Glutamatergic neuron (in vitro differentiated cells): ENCODE data around the gene ADK. TPM values are rescaled to one million over a fixed set of nuclear protein-coding genes. Genes with fewer than 3 reads are reported as not detected.

Source experiments
- DNase-seq: peaks from one replicate; pipeline ENCODE4 v3.0.0; 2022
- H3K27ac Mint-ChIP-seq: one replicate; pipeline ENCODE4 v1.8.0; 2020; ENCODE audit warnings: mild to moderate bottlenecking, mixed read lengths, inconsistent platforms; ENCODE audit not compliant: unreplicated experiment
- H3K27me3 Mint-ChIP-seq: one replicate; pipeline ENCODE4 v1.8.0; 2020; ENCODE audit warnings: mild to moderate bottlenecking, moderate library complexity, mixed read lengths, inconsistent platforms; ENCODE audit not compliant: unreplicated experiment
- H3K36me3 Mint-ChIP-seq: one replicate; pipeline ENCODE4 v1.8.0; 2020; ENCODE audit warnings: mild to moderate bottlenecking, mixed read lengths, inconsistent platforms; ENCODE audit not compliant: unreplicated experiment
- H3K4me1 Mint-ChIP-seq: one replicate; pipeline ENCODE4 v1.8.0; 2020; ENCODE audit warnings: mild to moderate bottlenecking, low read depth, mixed read lengths, inconsistent platforms; ENCODE audit not compliant: unreplicated experiment
- H3K4me3 Mint-ChIP-seq: one replicate; pipeline ENCODE4 v1.8.0; 2020; ENCODE audit warnings: mild to moderate bottlenecking, mixed read lengths, inconsistent platforms; ENCODE audit not compliant: unreplicated experiment
- H3K9me3 Mint-ChIP-seq: one replicate; pipeline ENCODE4 v1.8.0; 2020; ENCODE audit warnings: mild to moderate bottlenecking, moderate library complexity, mixed read lengths, inconsistent platforms; ENCODE audit not compliant: unreplicated experiment
- total RNA-seq: library from RNA; stranded (reverse); fragmentation: NEBNext Ultra II Directional; extraction: Animal tissue kit (Norgen Biotek cat#: 25700); gene quantifications from one replicate; pipeline ENCODE4 v1.2.1, GENCODE V29; 2021; ENCODE audit not compliant: unreplicated experiment
- TF ChIP-seq, protein P1 (sequence below): fragments of 200-600 bp; sonication (generic); IDR thresholded peaks from one replicate; pipeline ENCODE4 v1.5.0; 2021; ENCODE audit not compliant: partially characterized antibody, unreplicated experiment

The ADK gene
- total RNA-seq, 1 donor from 2014 or later, result 16.4 TPM

DNA sequence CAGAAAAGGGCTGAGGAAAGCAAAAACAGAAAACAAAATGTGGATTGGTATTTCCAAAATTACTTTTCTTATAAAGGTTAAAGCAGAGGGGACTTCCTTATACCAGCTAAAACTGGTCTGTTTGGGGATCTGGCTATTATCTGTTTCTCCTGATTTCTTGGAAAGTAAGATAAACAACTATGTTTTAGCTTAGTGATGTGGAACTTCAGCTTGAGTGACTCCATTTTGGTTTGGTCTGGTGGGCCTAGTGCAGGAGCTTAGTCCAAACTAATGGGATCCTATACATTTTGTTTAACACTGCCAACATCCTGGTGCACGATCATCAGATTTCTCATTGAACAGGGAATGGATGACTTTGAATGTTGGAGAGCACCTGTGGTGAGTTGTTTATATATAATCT, 283.5 kb downstream of the ADK start:
- Mint-ChIP-seq H3K36me3 (no peaks in the 10 kb centered on the region), H3K4me3 (no peak overlapping the region), H3K27me3 (no peaks in the 10 kb centered on the region), H3K27ac (no peak overlapping the region), H3K9me3 (no peaks in the 10 kb centered on the region), H3K4me1 (peaks cover 4% of the 10 kb centered on the region)
- DNase-seq, result no peak
- TF ChIP-seq, protein P1, sequence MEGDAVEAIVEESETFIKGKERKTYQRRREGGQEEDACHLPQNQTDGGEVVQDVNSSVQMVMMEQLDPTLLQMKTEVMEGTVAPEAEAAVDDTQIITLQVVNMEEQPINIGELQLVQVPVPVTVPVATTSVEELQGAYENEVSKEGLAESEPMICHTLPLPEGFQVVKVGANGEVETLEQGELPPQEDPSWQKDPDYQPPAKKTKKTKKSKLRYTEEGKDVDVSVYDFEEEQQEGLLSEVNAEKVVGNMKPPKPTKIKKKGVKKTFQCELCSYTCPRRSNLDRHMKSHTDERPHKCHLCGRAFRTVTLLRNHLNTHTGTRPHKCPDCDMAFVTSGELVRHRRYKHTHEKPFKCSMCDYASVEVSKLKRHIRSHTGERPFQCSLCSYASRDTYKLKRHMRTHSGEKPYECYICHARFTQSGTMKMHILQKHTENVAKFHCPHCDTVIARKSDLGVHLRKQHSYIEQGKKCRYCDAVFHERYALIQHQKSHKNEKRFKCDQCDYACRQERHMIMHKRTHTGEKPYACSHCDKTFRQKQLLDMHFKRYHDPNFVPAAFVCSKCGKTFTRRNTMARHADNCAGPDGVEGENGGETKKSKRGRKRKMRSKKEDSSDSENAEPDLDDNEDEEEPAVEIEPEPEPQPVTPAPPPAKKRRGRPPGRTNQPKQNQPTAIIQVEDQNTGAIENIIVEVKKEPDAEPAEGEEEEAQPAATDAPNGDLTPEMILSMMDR, result no peak

DNA sequence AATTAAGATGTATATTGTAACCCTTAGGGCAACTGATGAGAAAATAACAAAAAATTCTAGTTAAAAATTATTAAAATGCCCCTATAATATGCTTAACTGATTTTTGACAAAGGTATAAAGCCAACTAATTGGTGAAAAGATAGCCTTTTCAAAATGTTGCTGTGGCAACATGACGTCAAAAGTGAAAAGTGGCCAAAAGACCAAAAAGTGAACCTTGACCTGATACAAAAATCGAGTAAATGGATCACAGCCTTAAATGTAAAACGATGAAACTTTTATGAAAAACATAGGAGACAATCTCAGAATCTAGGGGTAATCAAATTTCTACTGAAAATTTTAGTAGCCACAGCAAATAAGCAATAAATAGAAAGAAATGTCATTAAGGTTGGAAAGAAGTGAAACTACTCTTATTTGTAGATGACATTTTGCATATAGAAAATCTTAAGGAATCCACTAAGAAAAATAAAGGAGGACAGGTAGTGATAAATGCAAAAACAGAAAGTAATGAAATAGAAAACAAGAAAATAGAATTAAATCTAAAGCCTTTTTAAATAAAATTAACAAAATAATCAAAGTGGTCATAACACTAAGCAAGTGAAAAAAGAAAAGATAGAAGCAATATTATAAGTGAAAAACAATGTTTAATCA, 285.6 kb downstream of the ADK start:
- Mint-ChIP-seq H3K27me3 (no peaks in the 10 kb centered on the region), H3K36me3 (no peaks in the 10 kb centered on the region), H3K4me1 (peaks cover 4% of the 10 kb centered on the region), H3K9me3 (no peaks in the 10 kb centered on the region), H3K4me3 (no peak overlapping the region), H3K27ac (no peak overlapping the region)
- DNase-seq, result no peak
- TF ChIP-seq, protein P1, result no peak

DNA sequence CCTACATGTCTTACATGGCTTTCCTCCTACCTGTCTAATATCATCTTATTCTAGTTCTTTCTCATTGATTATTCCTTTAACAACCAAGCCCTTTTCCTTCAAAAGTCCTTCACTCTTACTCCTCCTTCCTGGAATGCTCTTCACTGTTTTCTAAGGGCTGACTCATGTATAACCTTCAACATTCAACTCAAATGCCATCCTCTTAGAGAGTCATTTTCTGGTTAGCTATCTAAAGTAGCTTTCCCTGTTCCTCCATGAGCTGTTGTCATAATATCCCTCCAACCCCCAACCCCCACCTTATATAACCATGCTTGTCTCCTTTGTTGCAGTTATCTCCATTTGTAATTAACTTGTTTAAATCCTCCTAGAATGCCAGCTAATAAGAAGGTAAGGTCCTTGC, 286.8 kb downstream of the ADK start:
- DNase-seq, result no peak
- Mint-ChIP-seq H3K9me3 (no peaks in the 10 kb centered on the region), H3K36me3 (no peaks in the 10 kb centered on the region), H3K27ac (peak overlapping the region; percentile 10), H3K4me3 (no peak overlapping the region), H3K27me3 (no peaks in the 10 kb centered on the region), H3K4me1 (peaks cover 4% of the 10 kb centered on the region)
- TF ChIP-seq, protein P1, result no peak

DNA sequence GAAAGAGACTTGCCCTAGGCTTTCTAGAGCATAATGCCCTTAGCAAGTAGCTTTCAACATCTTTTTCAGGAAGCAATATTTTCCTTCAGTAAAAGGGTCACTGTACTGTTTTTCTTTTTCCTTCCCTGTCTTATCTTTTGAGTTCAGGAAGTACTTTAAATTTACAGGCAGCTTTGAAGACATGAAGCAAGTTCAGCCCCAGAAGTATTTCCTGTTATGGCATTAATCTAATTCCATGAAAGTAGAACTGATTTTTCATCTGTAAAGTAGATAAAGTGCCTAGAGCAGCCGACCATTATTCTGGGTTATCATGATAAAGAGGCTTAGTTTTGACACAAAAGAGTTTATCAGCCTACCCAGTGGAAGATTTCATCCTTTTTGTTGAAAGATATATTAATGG, 288.2 kb downstream of the ADK start:
- no peak overlapping the region for H3K27ac Mint-ChIP-seq
- H3K4me1 Mint-ChIP-seq, result no peaks in the 10 kb centered on the region
- no peaks in the 10 kb centered on the region for H3K27me3 Mint-ChIP-seq
- TF ChIP-seq, protein P1, result no peak
- no peaks in the 10 kb centered on the region for H3K36me3 Mint-ChIP-seq
- H3K9me3 Mint-ChIP-seq, result no peaks in the 10 kb centered on the region
- DNase-seq, result no peak
- no peak overlapping the region for H3K4me3 Mint-ChIP-seq

DNA sequence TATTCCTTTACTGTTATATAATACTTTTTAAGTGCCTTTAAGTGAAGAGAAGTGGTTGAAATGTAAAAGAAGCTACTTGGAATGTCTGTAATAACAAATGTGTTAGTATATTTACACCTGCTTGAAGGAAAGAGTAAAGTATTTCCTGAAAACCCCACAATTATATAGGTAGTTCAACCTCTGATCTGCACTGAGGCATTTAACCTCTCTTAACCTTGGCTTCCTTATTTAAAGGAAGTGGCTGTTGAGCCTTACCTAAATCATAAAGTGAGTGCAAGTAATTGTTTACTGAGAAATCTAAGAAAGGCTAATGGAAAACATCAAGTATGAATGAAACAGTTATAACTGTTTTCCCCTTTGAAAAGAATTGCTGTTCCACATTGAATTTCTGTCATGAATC, 294.5 kb downstream of the ADK start:
- no peaks in the 10 kb centered on the region for H3K27me3 Mint-ChIP-seq
- no peak overlapping the region for H3K27ac Mint-ChIP-seq
- H3K4me1 Mint-ChIP-seq, result no peaks in the 10 kb centered on the region
- H3K36me3 Mint-ChIP-seq, result no peaks in the 10 kb centered on the region
- no peak for DNase-seq
- H3K4me3 Mint-ChIP-seq, result no peak overlapping the region
- TF ChIP-seq, protein P1, result no peak
- no peaks in the 10 kb centered on the region for H3K9me3 Mint-ChIP-seq
